ENCODE results near the gene ZKSCAN2.

ZKSCAN2 gene

GRCh38 chr16:25257956-25258860 lies 563 bp upstream of the ZKSCAN2 start (continued):
- peak; percentile 60; the same call in 1 of the 2 replicates for TF ChIP-seq ZNF514 (tag by site-specific recombination; IDR thresholded peaks at IDR 0.05)
- peak; percentile 95 for TF ChIP-seq ZBTB1 (tag by site-specific recombination; IDR thresholded peaks at IDR 0.05)
- peak; percentile 72; the same call in 1 of the 2 replicates for TF ChIP-seq ZNF184 (tag by site-specific recombination; IDR thresholded peaks at IDR 0.05)
- peak; percentile 81 for TF ChIP-seq ZNF121 (tag by site-specific recombination; IDR thresholded peaks at IDR 0.05)
- TF ChIP-seq, protein P1, sequence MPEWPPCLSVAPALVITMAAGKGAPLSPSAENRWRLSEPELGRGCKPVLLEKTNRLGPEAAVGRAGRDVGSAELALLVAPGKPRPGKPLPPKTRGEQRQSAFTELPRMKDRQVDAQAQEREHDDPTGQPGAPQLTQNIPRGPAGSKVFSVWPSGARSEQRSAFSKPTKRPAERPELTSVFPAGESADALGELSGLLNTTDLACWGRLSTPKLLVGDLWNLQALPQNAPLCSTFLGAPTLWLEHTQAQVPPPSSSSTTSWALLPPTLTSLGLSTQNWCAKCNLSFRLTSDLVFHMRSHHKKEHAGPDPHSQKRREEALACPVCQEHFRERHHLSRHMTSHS (tag by site-specific recombination; IDR thresholded peaks at IDR 0.05), result peak; percentile 40; the same call in 1 of the 2 replicates
- TF ChIP-seq ZNF670 (tag by site-specific recombination; IDR thresholded peaks at IDR 0.05; ENCODE audit: low read depth), result no peak
- TF ChIP-seq ZNF777 (tag by site-specific recombination; IDR thresholded peaks at IDR 0.05; ENCODE audit: borderline replicate concordance), result peak; percentile 91
- TF ChIP-seq, protein P2, sequence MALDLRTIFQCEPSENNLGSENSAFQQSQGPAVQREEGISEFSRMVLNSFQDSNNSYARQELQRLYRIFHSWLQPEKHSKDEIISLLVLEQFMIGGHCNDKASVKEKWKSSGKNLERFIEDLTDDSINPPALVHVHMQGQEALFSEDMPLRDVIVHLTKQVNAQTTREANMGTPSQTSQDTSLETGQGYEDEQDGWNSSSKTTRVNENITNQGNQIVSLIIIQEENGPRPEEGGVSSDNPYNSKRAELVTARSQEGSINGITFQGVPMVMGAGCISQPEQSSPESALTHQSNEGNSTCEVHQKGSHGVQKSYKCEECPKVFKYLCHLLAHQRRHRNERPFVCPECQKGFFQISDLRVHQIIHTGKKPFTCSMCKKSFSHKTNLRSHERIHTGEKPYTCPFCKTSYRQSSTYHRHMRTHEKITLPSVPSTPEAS (tag by site-specific recombination; IDR thresholded peaks at IDR 0.05), result peak; percentile 74
- TF ChIP-seq ZNF558 (tag by site-specific recombination; IDR thresholded peaks at IDR 0.05), result peak; percentile 87
- TF ChIP-seq TRIM28 (IDR thresholded peaks at IDR 0.05; ENCODE audit: borderline replicate concordance, low read length), result peak; percentile 44; the same call in 1 of the 2 replicates
- TF ChIP-seq ZNF280D (tag by site-specific recombination; IDR thresholded peaks at IDR 0.05), result no peak
- peak; percentile 83 for TF ChIP-seq ZNF133 (tag by site-specific recombination; IDR thresholded peaks at IDR 0.05)
- peak; percentile 82 for TF ChIP-seq ZNF701 (tag by site-specific recombination; IDR thresholded peaks at IDR 0.05)
- peak; percentile 87 for TF ChIP-seq GFI1B (tag by site-specific recombination; IDR thresholded peaks at IDR 0.05)

- Histone ChIP-seq H3K9me3 (ENCODE audit: control insufficient read depth, insufficient read depth, low read depth, low read length) (no peaks in the 10 kb centered on the region), H3K4me1 (ENCODE audit: control insufficient read depth, insufficient read depth, low read length) (no peaks in the 10 kb centered on the region), H3K27ac (ENCODE audit: extremely low read depth, low read depth, low read length) (peak overlapping the region; percentile 94), H3K36me3 (ENCODE audit: control insufficient read depth in 2 of 2, insufficient read depth in 1 of 2, low read length in 2 of 2) (peaks cover 12 to 38% of the 10 kb centered on the region in 2 experiments), H3K4me3 (ENCODE audit: low read depth, low read length) (peak overlapping the region; percentile 79)
- POLR2A ChIA-PET, result interaction anchor here (0.5 to 1.3 kb wide), 4 partner anchors 10 to 699 kb away, joined by 3 to 7 read pairs (median 4); no protein-coding TSS in a partner anchor
- CTCF ChIA-PET, result interaction anchor here (0.6 to 1.1 kb wide), 2 partner anchors 20 to 70 kb away, joined by 3 to 5 read pairs; no protein-coding TSS in a partner anchor
- no peak for TF ChIP-seq ZNF121 (tag by site-specific recombination; IDR thresholded peaks at IDR 0.05)
- TF ChIP-seq PATZ1 (tag by site-specific recombination; IDR thresholded peaks at IDR 0.05), result peak; percentile 4
- 0 out of 2 replicates have a peak, but pooled peaks have one; percentile 24 for TF ChIP-seq KLF7 (tag by site-specific recombination; IDR thresholded peaks at IDR 0.05; ENCODE audit: borderline replicate concordance)
- peak; percentile 66 for TF ChIP-seq ZBTB20 (tag by site-specific recombination; IDR thresholded peaks at IDR 0.05)
- TF ChIP-seq ZNF677 (tag by site-specific recombination; IDR thresholded peaks at IDR 0.05), result 0 out of 2 replicates have a peak, but pooled peaks have one; percentile 13
- 0 out of 2 replicates have a peak, but pooled peaks have one; percentile 83 for TF ChIP-seq SP2 (tag by site-specific recombination; IDR thresholded peaks at IDR 0.05)
- TF ChIP-seq ZEB2 (tag by site-specific recombination; IDR thresholded peaks at IDR 0.05), result peak; percentile 59; the same call in 1 of the 2 replicates
- TF ChIP-seq, protein P3, sequence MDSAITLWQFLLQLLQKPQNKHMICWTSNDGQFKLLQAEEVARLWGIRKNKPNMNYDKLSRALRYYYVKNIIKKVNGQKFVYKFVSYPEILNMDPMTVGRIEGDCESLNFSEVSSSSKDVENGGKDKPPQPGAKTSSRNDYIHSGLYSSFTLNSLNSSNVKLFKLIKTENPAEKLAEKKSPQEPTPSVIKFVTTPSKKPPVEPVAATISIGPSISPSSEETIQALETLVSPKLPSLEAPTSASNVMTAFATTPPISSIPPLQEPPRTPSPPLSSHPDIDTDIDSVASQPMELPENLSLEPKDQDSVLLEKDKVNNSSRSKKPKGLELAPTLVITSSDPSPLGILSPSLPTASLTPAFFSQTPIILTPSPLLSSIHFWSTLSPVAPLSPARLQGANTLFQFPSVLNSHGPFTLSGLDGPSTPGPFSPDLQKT (IDR thresholded peaks at IDR 0.05; ENCODE audit: borderline replicate concordance, low read depth, low read length), result no peak
- TF ChIP-seq, protein P4, sequence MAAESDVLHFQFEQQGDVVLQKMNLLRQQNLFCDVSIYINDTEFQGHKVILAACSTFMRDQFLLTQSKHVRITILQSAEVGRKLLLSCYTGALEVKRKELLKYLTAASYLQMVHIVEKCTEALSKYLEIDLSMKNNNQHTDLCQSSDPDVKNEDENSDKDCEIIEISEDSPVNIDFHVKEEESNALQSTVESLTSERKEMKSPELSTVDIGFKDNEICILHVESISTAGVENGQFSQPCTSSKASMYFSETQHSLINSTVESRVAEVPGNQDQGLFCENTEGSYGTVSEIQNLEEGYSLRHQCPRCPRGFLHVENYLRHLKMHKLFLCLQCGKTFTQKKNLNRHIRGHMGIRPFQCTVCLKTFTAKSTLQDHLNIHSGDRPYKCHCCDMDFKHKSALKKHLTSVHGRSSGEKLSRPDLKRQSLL (tag by site-specific recombination; IDR thresholded peaks at IDR 0.05), result peak; percentile 32; the same call in 1 of the 2 replicates
- peak; percentile 93 for TF ChIP-seq ZBTB17 (tag by site-specific recombination; IDR thresholded peaks at IDR 0.05)
- peak; percentile 56; the same call in 1 of the 2 replicates for TF ChIP-seq IKZF3 (tag by site-specific recombination; IDR thresholded peaks at IDR 0.05)
Observed at GRCh38 chr16:25256695-25257469, 763 bp downstream of the ZKSCAN2 start.

Measured in HEK293 (cell line).